Dermis lymphatic vessel endothelial cell (primary cell): Measurements from ENCODE around the gene BAK1. TPM values are rescaled to one million over a fixed set of nuclear protein-coding genes. Genes with fewer than 3 reads are reported as not detected.

Source experiments
- total RNA-seq: library from RNA; depleted of rRNA; stranded (reverse); fragments of >200 nt; gene quantifications from 2 replicates; pipeline ENCODE4 v1.2.1, GENCODE V29; 2014

BAK1 gene
- total RNA-seq, result 13.2 and 21.1 TPM in 2 replicates

GRCh38 chr6:33579828-33580714 lies at the start of gene BAK1:
Gene BAK1, minus strand, starts transcription at chr6:33580276. Its CDS starts 2,672 bp downstream, at chr6:33577604.

GRCh38 chr6:33620856-33621710 lies 41.0 kb upstream of the BAK1 start, which contains the start of gene ITPR3:
Gene ITPR3, plus strand, starts transcription at chr6:33621322. Its CDS starts 281 bp downstream, at chr6:33621603.

Other genes starting within 250 kb of the BAK1 start
- 3.1 and 3.8 TPM in 2 replicates for gene KIFC1, start 188.5 kb downstream of the BAK1 start, total RNA-seq
- gene PHF1, start 169.3 kb downstream of the BAK1 start, total RNA-seq, result 10.0 and 11.5 TPM in 2 replicates
- 51.8 and 59.5 TPM in 2 replicates for gene CUTA, start 162.2 kb downstream of the BAK1 start, total RNA-seq
- gene SYNGAP1, start 160.2 kb downstream of the BAK1 start, total RNA-seq, result 1.7 and 2.9 TPM in 2 replicates
- 4.6 and 7.0 TPM in 2 replicates for gene ZBTB9, start 125.7 kb downstream of the BAK1 start, total RNA-seq
- gene ITPR3, start 41.0 kb upstream of the BAK1 start, total RNA-seq, result 7.4 and 18.3 TPM in 2 replicates
- 17.4 and 21.0 TPM in 2 replicates for gene UQCC2, start 131.4 kb upstream of the BAK1 start, total RNA-seq
- not detected in 2 replicates for gene IP6K3, start 166.6 kb upstream of the BAK1 start, total RNA-seq
- gene LEMD2, start 208.9 kb upstream of the BAK1 start, total RNA-seq, result 35.1 and 38.8 TPM in 2 replicates
- not detected in 2 replicates for gene MLN, start 223.7 kb upstream of the BAK1 start, total RNA-seq